Measurements from ENCODE around the gene CEACAM7. TPM values are rescaled to one million over a fixed set of nuclear protein-coding genes. Genes with fewer than 3 reads are reported as not detected.

The CEACAM7 gene
- total and polyA plus RNA-seq, 2 donors from 2014 or later = 0.16 TPM; not detected in 1

DNA sequence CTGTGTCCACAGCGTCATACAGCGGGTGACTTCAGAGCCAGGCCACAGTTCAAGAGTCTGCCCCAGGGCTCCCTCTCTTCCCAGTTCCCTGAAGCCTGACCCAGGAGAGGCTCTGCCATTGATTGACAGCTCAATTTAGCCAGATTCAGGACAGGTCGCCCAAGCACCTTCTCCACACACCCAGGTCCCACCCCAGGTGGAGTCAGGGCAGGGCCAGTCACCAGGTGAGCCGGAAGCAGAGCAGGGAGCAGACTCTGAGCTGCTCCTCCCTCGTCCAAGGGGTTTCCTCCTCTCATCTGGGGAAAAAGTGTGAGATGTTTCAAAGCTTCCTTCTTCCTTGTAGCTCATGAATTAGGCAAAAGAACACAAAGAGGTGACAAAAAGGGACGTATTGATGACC is 5.6 kb downstream of the CEACAM7 start:
- Histone ChIP-seq H3K27ac (ENCODE audit: low read depth in 2 of 2, low read length in 2 of 2) (no peak overlapping the region), H3K9ac (ENCODE audit: low read length in 3 of 3) (no peak overlapping the region), H3K4me3 (ENCODE audit: low read length in 3 of 3) (no peak overlapping the region), H3K27me3 (ENCODE audit: control insufficient read depth, insufficient read depth, low read length) (no peaks in the 10 kb centered on the region), H3K4me1 (ENCODE audit: control insufficient read depth in 2 of 3, insufficient read depth in 2 of 3, low read depth in 1 of 3, low read length in 3 of 3) (no peaks in the 10 kb centered on the region), H3K36me3 (ENCODE audit: control insufficient read depth in 2 of 3, insufficient read depth in 3 of 3, low read length in 3 of 3) (no peaks in the 10 kb centered on the region), H3K9me3 (ENCODE audit: control insufficient read depth in 2 of 3, insufficient read depth in 1 of 3, low read length in 3 of 3) (no peaks in the 10 kb centered on the region)
- no peak for FAIRE-seq
- no peak for DNase-seq
- TF ChIP-seq, protein P1, sequence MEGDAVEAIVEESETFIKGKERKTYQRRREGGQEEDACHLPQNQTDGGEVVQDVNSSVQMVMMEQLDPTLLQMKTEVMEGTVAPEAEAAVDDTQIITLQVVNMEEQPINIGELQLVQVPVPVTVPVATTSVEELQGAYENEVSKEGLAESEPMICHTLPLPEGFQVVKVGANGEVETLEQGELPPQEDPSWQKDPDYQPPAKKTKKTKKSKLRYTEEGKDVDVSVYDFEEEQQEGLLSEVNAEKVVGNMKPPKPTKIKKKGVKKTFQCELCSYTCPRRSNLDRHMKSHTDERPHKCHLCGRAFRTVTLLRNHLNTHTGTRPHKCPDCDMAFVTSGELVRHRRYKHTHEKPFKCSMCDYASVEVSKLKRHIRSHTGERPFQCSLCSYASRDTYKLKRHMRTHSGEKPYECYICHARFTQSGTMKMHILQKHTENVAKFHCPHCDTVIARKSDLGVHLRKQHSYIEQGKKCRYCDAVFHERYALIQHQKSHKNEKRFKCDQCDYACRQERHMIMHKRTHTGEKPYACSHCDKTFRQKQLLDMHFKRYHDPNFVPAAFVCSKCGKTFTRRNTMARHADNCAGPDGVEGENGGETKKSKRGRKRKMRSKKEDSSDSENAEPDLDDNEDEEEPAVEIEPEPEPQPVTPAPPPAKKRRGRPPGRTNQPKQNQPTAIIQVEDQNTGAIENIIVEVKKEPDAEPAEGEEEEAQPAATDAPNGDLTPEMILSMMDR (IDR thresholded peaks at IDR 0.05; ENCODE audit: borderline replicate concordance, extremely low read depth, insufficient read depth) = no peak
- intact Hi-C loops (cut with DNase I) = no loop called here

DNA sequence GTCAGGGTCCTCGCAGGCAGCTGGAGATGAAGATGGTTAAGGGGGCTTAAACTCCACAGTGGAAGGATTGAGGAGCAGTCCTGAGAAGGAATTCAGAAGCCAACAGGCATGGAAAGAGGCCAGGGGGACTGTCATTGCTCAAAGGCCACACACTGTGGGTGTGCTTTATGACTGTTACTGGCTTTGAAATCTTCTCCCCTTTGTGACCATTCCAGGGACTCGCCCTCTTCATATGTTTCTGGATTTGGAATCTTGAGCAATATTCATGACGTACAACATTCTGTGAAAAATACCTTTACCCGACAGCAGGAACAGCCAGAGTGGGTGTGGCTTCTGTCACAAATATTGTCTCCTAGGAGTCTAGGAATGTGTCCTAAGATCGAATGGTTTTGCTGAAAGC is 16.6 kb downstream of the CEACAM7 start:
- Histone ChIP-seq H3K9ac (ENCODE audit: low read length in 3 of 3) (no peak overlapping the region), H3K4me3 (ENCODE audit: low read length in 3 of 3) (no peak overlapping the region), H3K9me3 (ENCODE audit: control insufficient read depth in 2 of 3, insufficient read depth in 1 of 3, low read length in 3 of 3) (no peaks in the 10 kb centered on the region), H3K27me3 (ENCODE audit: control insufficient read depth, insufficient read depth, low read length) (no peaks in the 10 kb centered on the region), H3K36me3 (ENCODE audit: control insufficient read depth in 2 of 3, insufficient read depth in 3 of 3, low read length in 3 of 3) (no peaks in the 10 kb centered on the region), H3K4me1 (ENCODE audit: control insufficient read depth in 2 of 3, insufficient read depth in 2 of 3, low read depth in 1 of 3, low read length in 3 of 3) (no peaks in the 10 kb centered on the region), H3K27ac (ENCODE audit: low read depth in 2 of 2, low read length in 2 of 2) (no peak overlapping the region)
- DNase-seq = no peak
- TF ChIP-seq, protein P1 (IDR thresholded peaks at IDR 0.05; ENCODE audit: borderline replicate concordance, extremely low read depth, insufficient read depth) = no peak
- no peak for FAIRE-seq
- intact Hi-C loops (cut with DNase I) = no loop called here

DNA sequence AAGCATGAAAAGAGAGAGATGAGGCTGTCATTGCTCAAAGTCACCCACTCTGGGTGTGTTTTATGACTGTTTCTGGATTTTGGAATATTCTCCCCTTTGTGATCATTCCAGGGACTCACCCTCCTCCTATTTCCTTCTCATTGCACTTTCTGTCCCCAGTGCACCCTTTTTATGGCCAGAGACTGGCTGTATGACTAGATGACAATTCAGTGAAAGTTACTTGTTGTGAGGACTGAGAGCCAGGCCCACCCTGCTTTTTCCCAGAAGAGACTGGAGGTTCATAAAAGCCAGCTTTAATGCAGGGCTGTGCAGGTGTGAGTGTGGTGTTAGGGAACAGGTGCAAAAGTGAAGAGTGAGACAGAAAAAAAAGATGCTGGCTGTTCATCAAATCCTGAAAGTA is 17.3 kb downstream of the CEACAM7 start:
- Histone ChIP-seq H3K4me1 (ENCODE audit: control insufficient read depth in 2 of 3, insufficient read depth in 2 of 3, low read depth in 1 of 3, low read length in 3 of 3) (no peaks in the 10 kb centered on the region), H3K9ac (ENCODE audit: low read length in 3 of 3) (no peak overlapping the region), H3K27ac (ENCODE audit: low read depth in 2 of 2, low read length in 2 of 2) (no peak overlapping the region), H3K9me3 (ENCODE audit: control insufficient read depth in 2 of 3, insufficient read depth in 1 of 3, low read length in 3 of 3) (peaks cover 0 to 6% (median 6%) of the 10 kb centered on the region in 3 donors), H3K36me3 (ENCODE audit: control insufficient read depth in 2 of 3, insufficient read depth in 3 of 3, low read length in 3 of 3) (no peaks in the 10 kb centered on the region), H3K4me3 (ENCODE audit: low read length in 3 of 3) (no peak overlapping the region), H3K27me3 (ENCODE audit: control insufficient read depth, insufficient read depth, low read length) (no peaks in the 10 kb centered on the region)
- FAIRE-seq = no peak
- intact Hi-C loops (cut with DNase I) = no loop called here
- TF ChIP-seq, protein P1 (IDR thresholded peaks at IDR 0.05; ENCODE audit: borderline replicate concordance, extremely low read depth, insufficient read depth) = no peak
- DNase-seq = no peak

- intact Hi-C loops (cut with DNase I) = no loop called here
- Histone ChIP-seq H3K27ac (ENCODE audit: low read depth in 2 of 2, low read length in 2 of 2) (no peak overlapping the region), H3K36me3 (ENCODE audit: control insufficient read depth in 2 of 3, insufficient read depth in 3 of 3, low read length in 3 of 3) (no peaks in the 10 kb centered on the region), H3K4me3 (ENCODE audit: low read length in 3 of 3) (no peak overlapping the region), H3K9ac (ENCODE audit: low read length in 3 of 3) (no peak overlapping the region), H3K27me3 (ENCODE audit: control insufficient read depth, insufficient read depth, low read length) (no peaks in the 10 kb centered on the region), H3K9me3 (ENCODE audit: control insufficient read depth in 2 of 3, insufficient read depth in 1 of 3, low read length in 3 of 3) (peaks cover 0 to 11% (median 6%) of the 10 kb centered on the region in 3 donors), H3K4me1 (ENCODE audit: control insufficient read depth in 2 of 3, insufficient read depth in 2 of 3, low read depth in 1 of 3, low read length in 3 of 3) (no peaks in the 10 kb centered on the region)
- TF ChIP-seq, protein P1 (IDR thresholded peaks at IDR 0.05; ENCODE audit: borderline replicate concordance, extremely low read depth, insufficient read depth) = no peak
- FAIRE-seq (no peak), DNase-seq (no peak)
These were observed 19.8 kb downstream of the CEACAM7 start for GRCh38 chr19:41668315-41668714.
